HEK293 (cell line): ENCODE measurements around the gene C19orf53.
A peak's percentile ranks its signal among the peaks of the same experiment; 100 is the strongest.
"Not testable (repeated sequence)": the region's sequence is repeated elsewhere in the genome, so short reads cannot be mapped to it uniquely, and the experiment has no call there.

Source experiments
- CTCF ChIA-PET: fragments of 350-600 bp; formaldehyde crosslinking; extraction: SDS; loops from one replicate; lab custom pipeline; 2021; ENCODE audit warnings: antibody characterized with exemption; lab: Yijun Ruan, JAX
- POLR2A ChIA-PET: fragments of 300-600 bp; formaldehyde crosslinking; extraction: SDS; loops from one replicate; lab custom pipeline; 2020; ENCODE audit warnings: antibody characterized with exemption, inconsistent platforms; lab: Yijun Ruan, JAX
- H3K27ac ChIP-seq: fragments of 200-500 bp; sonication (Bioruptor generic); 2 replicates; pipeline ENCODE4 v1.5.1; 2014; ENCODE audit warnings: low read depth, low read length, control low read depth, inconsistent platforms; ENCODE audit errors: extremely low read depth
- H3K36me3 ChIP-seq, 2 experiments: fragments of 200-500 bp in 1 of 2; sonication (Bioruptor generic) in 1 of 2; 1 replicate in 1 of 2; 2 replicates in 1 of 2; pipeline ENCODE4 v1.5.1; 2014 to 2017; ENCODE audit warnings: inconsistent platforms in 2 of 2, low read length in 2 of 2; ENCODE audit not compliant: control insufficient read depth in 2 of 2, insufficient read depth in 1 of 2
- H3K4me1 ChIP-seq: fragments of 200-500 bp; sonication (Bioruptor generic); 2 replicates; pipeline ENCODE4 v1.5.1; 2014; ENCODE audit warnings: mild to moderate bottlenecking, low read length, inconsistent platforms; ENCODE audit not compliant: control insufficient read depth, insufficient read depth
- H3K4me3 ChIP-seq: 2 replicates; pipeline ENCODE4 v1.5.1; 2011; ENCODE audit warnings: low read depth, mild to moderate bottlenecking, control low read depth, low read length, moderate library complexity
- H3K9me3 ChIP-seq: fragments of 200-500 bp; sonication (Bioruptor generic); 2 replicates; pipeline ENCODE4 v1.5.1; 2014; ENCODE audit warnings: low read depth, low read length, inconsistent platforms; ENCODE audit not compliant: control insufficient read depth, insufficient read depth
- PRDM1 ChIP-seq: fragments of 450-650 bp; formaldehyde crosslinking; IDR thresholded peaks from 2 replicates; pipeline ENCODE4; 2016; ENCODE audit warnings: missing biosample characterization, missing genetic modification characterization
- ZBTB20 ChIP-seq: fragments of 450-650 bp; formaldehyde crosslinking; IDR thresholded peaks from 2 replicates; pipeline ENCODE4 v1.5.1; 2016; ENCODE audit warnings: missing biosample characterization, missing genetic modification characterization
- ZBTB7A ChIP-seq: fragments of 450-650 bp; formaldehyde crosslinking; IDR thresholded peaks from 2 replicates; pipeline ENCODE4 v1.5.1; 2016; ENCODE audit warnings: low read depth, missing biosample characterization, missing genetic modification characterization
- ZNF23 ChIP-seq: fragments of 450-650 bp; formaldehyde crosslinking; IDR thresholded peaks from 2 replicates; pipeline ENCODE4 v1.5.1; 2016; ENCODE audit warnings: missing biosample characterization, missing genetic modification characterization, borderline replicate concordance
- ZNF335 ChIP-seq: fragments of 450-650 bp; formaldehyde crosslinking; conservative IDR thresholded peaks from 2 replicates; pipeline ENCODE4 v1.5.1; 2016; ENCODE audit warnings: missing biosample characterization, missing genetic modification characterization
- ZNF391 ChIP-seq: fragments of 450-650 bp; formaldehyde crosslinking; IDR thresholded peaks from 2 replicates; pipeline ENCODE4 v1.5.1; 2016; ENCODE audit warnings: low read depth, missing biosample characterization, missing genetic modification characterization, borderline replicate concordance
- ZNF530 ChIP-seq: fragments of 450-650 bp; formaldehyde crosslinking; IDR thresholded peaks from 2 replicates; pipeline ENCODE4 v1.5.1; 2016; ENCODE audit warnings: low read depth, missing biosample characterization, missing genetic modification characterization
- ZNF837 ChIP-seq: fragments of 450-650 bp; formaldehyde crosslinking; IDR thresholded peaks from 2 replicates; pipeline ENCODE4 v1.5.1; 2016; ENCODE audit warnings: missing biosample characterization, missing genetic modification characterization
- TF ChIP-seq, protein P1 (sequence below): fragments of 450-650 bp; formaldehyde crosslinking; IDR thresholded peaks from 2 replicates; pipeline ENCODE4 v1.5.1; 2017; ENCODE audit warnings: missing biosample characterization, missing genetic modification characterization
- TF ChIP-seq, protein P2 (sequence below): fragments of 450-650 bp; formaldehyde crosslinking; IDR thresholded peaks from 2 replicates; pipeline ENCODE4 v1.5.1; 2016; ENCODE audit warnings: missing biosample characterization, missing genetic modification characterization
- TF ChIP-seq, protein P3 (sequence below): fragments of 450-650 bp; formaldehyde crosslinking; IDR thresholded peaks from 2 replicates; pipeline ENCODE4 v1.5.1; 2016; ENCODE audit warnings: missing biosample characterization, missing genetic modification characterization

Gene C19orf53

DNA sequence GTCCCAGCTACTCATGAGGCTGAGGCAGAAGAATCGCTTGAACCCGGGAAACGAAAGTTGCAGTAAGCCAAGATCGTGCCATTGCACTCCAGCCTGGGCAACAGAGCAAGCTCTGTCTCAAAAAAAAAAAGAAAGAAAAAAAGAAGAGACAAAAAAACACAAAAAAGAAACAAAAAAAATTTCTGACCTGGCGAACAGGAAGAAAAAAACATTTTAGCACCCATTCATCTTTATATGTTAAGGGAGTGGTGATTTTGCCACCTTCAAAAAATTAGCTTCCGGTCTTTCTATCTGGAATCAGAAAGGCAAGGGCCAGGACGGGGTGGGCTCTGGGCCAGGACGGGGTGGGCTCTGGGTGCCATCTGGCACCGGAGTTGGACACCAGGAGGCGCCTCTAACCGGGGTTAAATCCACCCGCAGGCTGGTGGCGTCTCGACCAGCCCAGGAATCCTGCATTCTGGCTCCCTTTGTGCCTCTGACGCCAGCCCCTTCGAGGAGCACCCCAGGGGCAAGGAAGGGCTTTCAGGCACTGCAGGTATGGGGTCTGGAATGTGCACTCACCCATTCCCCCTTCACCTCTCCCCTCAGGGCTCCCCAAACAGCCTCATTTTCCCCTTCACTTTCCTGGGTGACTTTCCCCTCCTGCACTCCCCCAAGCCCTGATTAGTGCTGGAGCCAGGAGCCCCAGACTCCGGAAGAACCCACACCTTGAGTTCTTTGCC, 10.6 kb downstream of the C19orf53 start (continued):
- peak; percentile 73 for TF ChIP-seq PRDM1 (tag by site-specific recombination)
- TF ChIP-seq ZBTB20 (tag by site-specific recombination): peak; percentile 31; the same call in 1 of the 2 replicates

DNA sequence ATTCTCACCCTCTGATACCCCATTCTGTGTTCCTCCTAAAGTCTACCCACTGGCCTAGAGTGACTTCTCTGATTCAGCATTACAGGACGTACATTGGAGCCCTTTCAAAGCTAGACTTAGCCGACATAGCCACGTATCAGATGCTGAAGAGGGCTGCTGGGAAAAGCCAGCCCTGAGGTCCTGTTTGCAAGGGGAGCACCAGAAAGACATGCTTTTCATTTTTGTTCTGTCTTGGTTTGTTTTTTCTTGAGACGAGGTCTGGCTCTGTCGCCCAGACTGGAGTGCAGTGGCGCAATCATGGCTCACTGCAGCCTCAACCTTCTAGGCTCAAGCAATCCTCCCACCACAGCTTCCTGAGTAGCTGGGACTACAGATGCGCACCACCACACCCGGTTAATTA, 14.7 kb downstream of the C19orf53 start:
- CTCF ChIA-PET: no interaction called here
- no peak overlapping the region for H3K27ac ChIP-seq
- POLR2A ChIA-PET: interaction anchor here (1.0 to 1.9 kb wide), 2 partner anchors 9 to 15 kb away, joined by 3 to 7 read pairs; partner anchors contain the start of gene C19orf53
- H3K9me3 ChIP-seq: no peaks in the 10 kb centered on the region
- no peak overlapping the region for H3K4me3 ChIP-seq
- no peak for TF ChIP-seq ZNF23
- TF ChIP-seq, protein P1, sequence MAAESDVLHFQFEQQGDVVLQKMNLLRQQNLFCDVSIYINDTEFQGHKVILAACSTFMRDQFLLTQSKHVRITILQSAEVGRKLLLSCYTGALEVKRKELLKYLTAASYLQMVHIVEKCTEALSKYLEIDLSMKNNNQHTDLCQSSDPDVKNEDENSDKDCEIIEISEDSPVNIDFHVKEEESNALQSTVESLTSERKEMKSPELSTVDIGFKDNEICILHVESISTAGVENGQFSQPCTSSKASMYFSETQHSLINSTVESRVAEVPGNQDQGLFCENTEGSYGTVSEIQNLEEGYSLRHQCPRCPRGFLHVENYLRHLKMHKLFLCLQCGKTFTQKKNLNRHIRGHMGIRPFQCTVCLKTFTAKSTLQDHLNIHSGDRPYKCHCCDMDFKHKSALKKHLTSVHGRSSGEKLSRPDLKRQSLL: peak; percentile 85; the same call in 1 of the 2 replicates
- H3K4me1 ChIP-seq: no peaks in the 10 kb centered on the region; the same call in 1 of the 2 replicates
- no peaks in the 10 kb centered on the region for H3K36me3 ChIP-seq

DNA sequence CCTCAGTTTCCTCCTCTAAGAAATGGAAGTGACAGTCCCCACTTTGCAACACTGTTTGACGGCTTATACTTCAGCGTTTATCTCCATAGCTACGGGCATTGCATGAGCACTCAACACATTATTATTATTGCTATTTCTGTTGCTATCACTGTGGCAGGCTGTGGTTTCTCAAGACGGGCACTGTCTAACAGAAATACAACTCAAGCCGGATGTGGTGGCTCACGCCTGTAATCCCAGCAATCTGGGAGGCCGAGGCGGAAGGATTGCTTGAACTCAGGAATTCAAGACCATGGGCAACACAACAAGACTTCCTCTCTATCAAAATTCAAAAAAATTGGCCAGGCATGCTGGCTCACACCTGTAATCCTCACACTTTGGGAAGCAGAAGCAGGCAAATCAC, 16.1 kb downstream of the C19orf53 start:
- Histone ChIP-seq H3K4me3 (no peak overlapping the region), H3K4me1 (peaks cover 5% of the 10 kb centered on the region)

DNA sequence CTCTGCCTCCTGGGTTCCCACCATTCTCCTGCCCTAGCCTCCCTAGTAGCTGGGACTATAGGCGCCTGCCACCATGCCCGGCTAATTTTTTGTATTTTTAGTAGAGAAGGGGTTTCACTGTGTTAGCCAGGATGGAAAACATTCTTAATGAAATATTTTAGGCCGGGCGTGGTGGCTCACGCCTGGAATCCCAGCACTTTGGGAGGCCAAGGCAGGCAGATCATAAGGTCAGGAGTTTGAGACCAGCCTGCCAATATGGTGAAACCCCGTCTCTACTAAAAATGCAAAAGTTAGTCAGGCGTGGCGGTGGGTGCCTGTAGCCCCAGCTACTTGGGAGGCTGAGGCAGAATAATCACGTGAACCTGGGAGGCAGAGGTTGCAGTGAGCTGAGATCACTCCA, 19.1 kb downstream of the C19orf53 start:
- H3K36me3 ChIP-seq, POLR2A ChIA-PET, H3K27ac ChIP-seq, H3K9me3 ChIP-seq, H3K4me1 ChIP-seq, H3K4me3 ChIP-seq: not testable (repeated sequence)
- CTCF ChIA-PET: interaction anchor here (0.7 to 2.8 kb wide), 2 partner anchors 69 kb away, joined by 5 to 17 read pairs; no protein-coding TSS in a partner anchor
- TF ChIP-seq ZNF335 (tag by site-specific recombination): peak; percentile 74

More for the DNA sequence above, 16.1 kb downstream of the C19orf53 start:
- CTCF ChIA-PET: interaction anchor here (1.0 kb wide), 1 partner anchor 283 kb away, joined by 3 read pairs; no protein-coding TSS in a partner anchor
- Histone ChIP-seq H3K36me3 (no peaks in the 10 kb centered on the region), H3K27ac (no peak overlapping the region), H3K9me3 (no peaks in the 10 kb centered on the region)
- POLR2A ChIA-PET: no interaction called here
- TF ChIP-seq ZNF23 (no peak), ZBTB7A (tag by site-specific recombination) (no peak)
- TF ChIP-seq, all 188 proteins: peak for 0

DNA sequence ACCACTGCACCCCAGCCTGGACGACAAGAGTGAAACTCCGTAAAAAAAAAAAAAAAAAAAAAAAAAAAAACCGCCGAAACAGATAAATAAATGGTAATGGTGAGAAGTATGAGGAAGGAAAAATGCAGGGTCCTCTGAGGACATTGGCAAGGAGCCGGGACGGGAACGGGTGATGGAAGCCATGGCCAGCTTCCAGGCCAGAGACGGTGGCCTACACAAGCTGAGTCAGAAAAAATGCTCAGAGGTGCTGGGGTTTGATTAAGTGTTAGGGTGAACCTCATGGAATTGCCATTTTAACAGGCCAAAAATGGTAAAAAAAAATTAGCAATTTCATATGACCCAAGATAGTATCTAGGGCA, 20.1 kb downstream of the C19orf53 start:
- Histone ChIP-seq H3K9me3 (no peaks in the 10 kb centered on the region), H3K27ac (no peak overlapping the region), H3K4me3 (peak overlapping the region; percentile 79), H3K36me3 (no peaks in the 10 kb centered on the region), H3K4me1 (peaks cover 8% of the 10 kb centered on the region)
- TF ChIP-seq ZNF837 (tag by site-specific recombination): no peak
- TF ChIP-seq ZNF391 (tag by site-specific recombination): no peak
- no peak for TF ChIP-seq ZNF530
- TF ChIP-seq, protein P2, sequence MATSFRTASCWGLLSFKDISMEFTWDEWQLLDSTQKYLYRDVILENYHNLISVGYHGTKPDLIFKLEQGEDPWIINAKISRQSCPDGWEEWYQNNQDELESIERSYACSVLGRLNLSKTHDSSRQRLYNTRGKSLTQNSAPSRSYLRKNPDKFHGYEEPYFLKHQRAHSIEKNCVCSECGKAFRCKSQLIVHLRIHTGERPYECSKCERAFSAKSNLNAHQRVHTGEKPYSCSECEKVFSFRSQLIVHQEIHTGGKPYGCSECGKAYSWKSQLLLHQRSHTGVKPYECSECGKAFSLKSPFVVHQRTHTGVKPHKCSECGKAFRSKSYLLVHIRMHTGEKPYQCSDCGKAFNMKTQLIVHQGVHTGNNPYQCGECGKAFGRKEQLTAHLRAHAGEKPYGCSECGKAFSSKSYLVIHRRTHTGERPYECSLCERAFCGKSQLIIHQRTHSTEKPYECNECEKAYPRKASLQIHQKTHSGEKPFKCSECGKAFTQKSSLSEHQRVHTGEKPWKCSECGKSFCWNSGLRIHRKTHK (tag by site-specific recombination): no peak
- TF ChIP-seq, protein P3, sequence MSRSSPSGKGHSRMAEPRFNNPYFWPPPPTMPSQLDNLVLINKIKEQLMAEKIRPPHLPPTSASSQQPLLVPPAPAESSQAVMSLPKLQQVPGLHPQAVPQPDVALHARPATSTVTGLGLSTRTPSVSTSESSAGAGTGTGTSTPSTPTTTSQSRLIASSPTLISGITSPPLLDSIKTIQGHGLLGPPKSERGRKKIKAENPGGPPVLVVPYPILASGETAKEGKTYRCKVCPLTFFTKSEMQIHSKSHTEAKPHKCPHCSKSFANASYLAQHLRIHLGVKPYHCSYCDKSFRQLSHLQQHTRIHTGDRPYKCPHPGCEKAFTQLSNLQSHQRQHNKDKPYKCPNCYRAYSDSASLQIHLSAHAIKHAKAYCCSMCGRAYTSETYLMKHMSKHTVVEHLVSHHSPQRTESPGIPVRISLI (tag by site-specific recombination): peak; percentile 72; the same call in 1 of the 2 replicates
- POLR2A ChIA-PET: interaction anchor here (0.7 to 3.7 kb wide), 6 partner anchors 13 to 63 kb away, joined by 3 to 17 read pairs (median 6); partner anchors contain the start of gene C19orf53
- CTCF ChIA-PET: interaction anchor here (0.5 to 2.8 kb wide), 6 partner anchors 13 to 612 kb away, joined by 3 to 17 read pairs (median 4); no protein-coding TSS in a partner anchor
